ENCODE results near the gene OTX1. TPM values are rescaled to one million over a fixed set of nuclear protein-coding genes. Genes with fewer than 3 reads are reported as not detected.

OTX1 gene
- total and polyA plus RNA-seq, 2 of the 4 experiments (the other 2 are of a cell fraction), result 0.03 TPM; not detected in 1

GRCh38 chr2:63001576-63001975 is 49.1 kb upstream of the OTX1 start:
- no peak overlapping the region for H2AFZ ChIP-seq (replicated peaks; ENCODE audit: low read length, poor library complexity)
- no peak overlapping the region for H2AK5ac ChIP-seq (ENCODE audit: low read depth, low read length)
- dilution Hi-C loops (cut with HindIII; ENCODE audit: low sequenced_read_pairs, unreplicated experiment) (no loop called here), in situ Hi-C loops (cut with MboI; ENCODE audit: low sequenced_read_pairs) (no loop called here), intact Hi-C loops (cut with micrococcal nuclease) (no loop called here)
- CTCF ChIA-PET, result no interaction called here
- ATAC-seq (ENCODE audit: low read depth), result no peak
- no TSS peak for BruUV-seq (replicated peaks)
- H2BK15ac ChIP-seq (ENCODE audit: low read depth, low read length), result no peak overlapping the region
- H2BK5ac ChIP-seq (ENCODE audit: low read depth, low read length, poor library complexity, severe bottlenecking), result no peak overlapping the region
- no peak overlapping the region for H3K4ac ChIP-seq (ENCODE audit: low read depth, low read length)
- H4K91ac ChIP-seq (ENCODE audit: insufficient read depth, low read depth, low read length), result no peak overlapping the region
- H3K27me3 ChIP-seq (ENCODE audit: control insufficient read depth, insufficient read depth, low read length), result no peaks in the 10 kb centered on the region
- POLR2A ChIA-PET (ENCODE audit: unreplicated experiment), result no interaction called here
- no peaks in the 10 kb centered on the region for H3K9me1 ChIP-seq (ENCODE audit: insufficient read depth, low read length)
- no peak overlapping the region for H3K18ac ChIP-seq (ENCODE audit: low read depth, low read length)
- H3K36me3 ChIP-seq (ENCODE audit: control insufficient read depth, insufficient read depth, low read length), result peaks cover under 1% of the 10 kb centered on the region
- H4K20me1 ChIP-seq (ENCODE audit: insufficient read depth, low read length), result no peaks in the 10 kb centered on the region
- no peak overlapping the region for H4K8ac ChIP-seq (ENCODE audit: low read depth in 2 of 2, low read length in 2 of 2)
- H3K79me1 ChIP-seq (ENCODE audit: low read depth in 1 of 2, low read length in 2 of 2), result no peaks in the 10 kb centered on the region
- TF ChIP-seq MXI1 (IDR thresholded peaks at IDR 0.05; ENCODE audit: borderline replicate concordance, low read depth, low read length), result no peak
- TF ChIP-seq CEBPB (IDR thresholded peaks at IDR 0.05; ENCODE audit: low read depth, low read length), result no peak
- no peak for TF ChIP-seq POLR2A (IDR thresholded peaks at IDR 0.05; ENCODE audit: low read depth, low read length)
- TF ChIP-seq RFX5 (IDR thresholded peaks at IDR 0.05; ENCODE audit: low read depth, low read length), result no peak
- TF ChIP-seq SMC3 (IDR thresholded peaks at IDR 0.05; ENCODE audit: low read depth, low read length), result no peak
- TF ChIP-seq NFE2L2 (IDR thresholded peaks at IDR 0.05; ENCODE audit: low read depth, low read length), result no peak
- TF ChIP-seq FOS (IDR thresholded peaks at IDR 0.05; ENCODE audit: low read depth, low read length), result no peak
- no peak for TF ChIP-seq CTCF (conservative IDR thresholded peaks at IDR 0.05; ENCODE audit: low read depth, low read length)
- TF ChIP-seq MAFK (IDR thresholded peaks at IDR 0.05; ENCODE audit: low read depth, low read length), result no peak
- TF ChIP-seq MAZ (IDR thresholded peaks at IDR 0.05; ENCODE audit: borderline replicate concordance, low read depth, low read length), result no peak
- TF ChIP-seq ELK1 (IDR thresholded peaks at IDR 0.05; ENCODE audit: borderline replicate concordance, low read depth, low read length), result no peak
- TF ChIP-seq RCOR1 (IDR thresholded peaks at IDR 0.05; ENCODE audit: insufficient replicate concordance, low read length), result no peak
- TF ChIP-seq USF2 (IDR thresholded peaks at IDR 0.05; ENCODE audit: low read depth, low read length), result no peak
- H3K9me3 ChIP-seq (ENCODE audit: control insufficient read depth, insufficient read depth, low read length), result no peaks in the 10 kb centered on the region
- no peak overlapping the region for H3K23ac ChIP-seq (ENCODE audit: low read depth, low read length)
- no peaks in the 10 kb centered on the region for H3K4me1 ChIP-seq (ENCODE audit: control insufficient read depth, insufficient read depth, low read length)
- no peak overlapping the region for H3K9ac ChIP-seq (ENCODE audit: low read depth, low read length)
- no peak overlapping the region for H4K5ac ChIP-seq (ENCODE audit: low read depth, low read length)
- H3K14ac ChIP-seq (replicated peaks; ENCODE audit: low read depth, low read length), result no peak overlapping the region
- H2AK9ac ChIP-seq (replicated peaks; ENCODE audit: low read depth, low read length, poor library complexity), result no peak overlapping the region
- H3K56ac ChIP-seq (ENCODE audit: extremely low read depth, insufficient read depth, low read length), result no peak overlapping the region
- no peak overlapping the region for H2BK120ac ChIP-seq (ENCODE audit: low read depth, low read length)
- no peak for DNase-seq
- H3K4me3 ChIP-seq (ENCODE audit: insufficient read depth, low read depth, low read length), result no peak overlapping the region
- no peak overlapping the region for H2BK20ac ChIP-seq (ENCODE audit: low read depth, low read length)
- H3K27ac ChIP-seq (ENCODE audit: insufficient read depth, low read length), result no peak overlapping the region
- H3K4me2 ChIP-seq (ENCODE audit: low read depth, low read length), result no peak overlapping the region

Data from IMR-90 (cell line).